Tibial artery (tissue), 4 donors: ENCODE data around the gene ADAMTS17.
"Not testable (repeated sequence)": the region's sequence is repeated elsewhere in the genome, so short reads cannot be mapped to it uniquely, and the experiment has no call there.

Source experiments
- DNase-seq, 2 donors: peaks; one replicate each; pipeline ENCODE4 v3.0.0-alpha.2; 2019
- H3K27ac ChIP-seq, 2 donors: fragments of 200-600 bp; sonication (generic) in 1 of 2; 1 replicate in 1 of 2; 2 replicates in 1 of 2; pipeline ENCODE4 v1.5.1; 2018 to 2019; ENCODE audit warnings: mild to moderate bottlenecking in 1 of 2
- H3K27me3 ChIP-seq, 2 donors: fragments of 200-600 bp; sonication (generic) in 1 of 2; one replicate each; pipeline versions ENCODE4 v1.5.1 to v1.6.0; 2016 to 2019
- H3K36me3 ChIP-seq, 3 donors: fragments of 200-600 bp; sonication (generic) in 2 of 3; one replicate each; pipeline ENCODE4 v1.5.1; 2016 to 2019; ENCODE audit warnings: mild to moderate bottlenecking in 2 of 3
- H3K4me1 ChIP-seq, 4 donors: fragments of 200-600 bp; sonication (generic) in 2 of 4; 1 replicate in 3 of 4; 2 replicates in 1 of 4; pipeline ENCODE4 v1.5.1; 2016 to 2019
- H3K4me3 ChIP-seq, 2 donors: fragments of 200-600 bp; sonication (generic) in 1 of 2; 1 replicate in 1 of 2; 2 replicates in 1 of 2; pipeline ENCODE4 v1.5.1; 2018 to 2019; ENCODE audit warnings: mild to moderate bottlenecking in 2 of 2
- H3K9me3 ChIP-seq, 3 donors: fragments of 200-600 bp; sonication (generic) in 1 of 3; one replicate each; pipeline ENCODE4 v1.5.1; 2016 to 2019
- CTCF ChIP-seq, 2 experiments: fragments of 200-600 bp in 1 of 2; fragments of 450-650 bp in 1 of 2; IDR thresholded peaks; one replicate each; pipeline ENCODE4 v1.5.1; 2017 to 2019; ENCODE audit warnings: antibody characterized with exemption in 2 of 2, mild to moderate bottlenecking in 1 of 2, moderate library complexity in 1 of 2
- intact Hi-C: fragments of 100-400 bp; cut with DNase I; formaldehyde crosslinking; loops from one replicate; pipeline ENCODE4 v1.15.0; 2023; ENCODE audit warnings: low total_unique reads

The ADAMTS17 gene

GRCh38 chr15:100075229-100075628 lies 266.5 kb downstream of the ADAMTS17 start:
- Histone ChIP-seq H3K27ac (no peak overlapping the region), H3K9me3 (no peaks in the 10 kb centered on the region), H3K4me1 (no peaks in the 10 kb centered on the region), H3K27me3 (no peaks in the 10 kb centered on the region), H3K4me3 (no peak overlapping the region), H3K36me3 (no peaks in the 10 kb centered on the region)
- intact Hi-C loops = no loop called here
- DNase-seq = no peak
- TF ChIP-seq CTCF (IDR thresholded peaks at IDR 0.05) = no peak

GRCh38 chr15:100073982-100074381 lies 267.8 kb downstream of the ADAMTS17 start:
- H3K36me3 ChIP-seq = no peaks in the 10 kb centered on the region
- H3K27me3 ChIP-seq = no peaks in the 10 kb centered on the region
- H3K9me3 ChIP-seq = no peaks in the 10 kb centered on the region
- no peak for TF ChIP-seq CTCF (IDR thresholded peaks at IDR 0.05)
- no peak overlapping the region for H3K4me3 ChIP-seq
- H3K27ac ChIP-seq = no peak overlapping the region
- no peak for DNase-seq
- intact Hi-C loops = no loop called here
- no peaks in the 10 kb centered on the region for H3K4me1 ChIP-seq

- H3K27ac ChIP-seq, H3K36me3 ChIP-seq, H3K4me1 ChIP-seq, H3K4me3 ChIP-seq, H3K9me3 ChIP-seq, intact Hi-C loops, H3K27me3 ChIP-seq, DNase-seq: not testable (repeated sequence)
Measured at GRCh38 chr15:100066521-100067280, 275.1 kb downstream of the ADAMTS17 start.

- no peaks in the 10 kb centered on the region for H3K36me3 ChIP-seq
- no peak for DNase-seq
- no peak overlapping the region for H3K4me3 ChIP-seq
- no peaks in the 10 kb centered on the region for H3K27me3 ChIP-seq
- no peak overlapping the region for H3K27ac ChIP-seq
- H3K9me3 ChIP-seq = no peaks in the 10 kb centered on the region
- intact Hi-C loops = no loop called here
- H3K4me1 ChIP-seq = peaks cover 0 to 14% (median 9%) of the 10 kb centered on the region in 4 donors
- TF ChIP-seq CTCF (IDR thresholded peaks at IDR 0.05) = no peak
Measured at GRCh38 chr15:100061944-100062343, 279.8 kb downstream of the ADAMTS17 start.

- TF ChIP-seq CTCF (IDR thresholded peaks at IDR 0.05) = no peak
- Histone ChIP-seq H3K4me3 (no peak overlapping the region), H3K27ac (peak overlapping the region in 1 of 2 donors; percentile 32), H3K27me3 (no peaks in the 10 kb centered on the region), H3K36me3 (no peaks in the 10 kb centered on the region), H3K4me1 (peaks cover 0 to 17% (median 11%) of the 10 kb centered on the region in 4 donors), H3K9me3 (no peaks in the 10 kb centered on the region)
- intact Hi-C loops = no loop called here
- DNase-seq = no peak
Measured at GRCh38 chr15:100060276-100060926, 281.4 kb downstream of the ADAMTS17 start.

GRCh38 chr15:100059521-100059920 lies 282.3 kb downstream of the ADAMTS17 start:
- Histone ChIP-seq H3K27ac (no peak overlapping the region), H3K9me3 (no peaks in the 10 kb centered on the region), H3K4me1 (peaks cover 0 to 21% (median 12%) of the 10 kb centered on the region in 4 donors), H3K36me3 (no peaks in the 10 kb centered on the region), H3K27me3 (no peaks in the 10 kb centered on the region), H3K4me3 (no peak overlapping the region)
- no peak for DNase-seq
- intact Hi-C loops = loop anchor here (10.0 kb wide), 1 partner anchor 45 kb away; no protein-coding TSS in a partner anchor
- TF ChIP-seq CTCF (IDR thresholded peaks at IDR 0.05) = no peak
